GM19238 (cell line): Measurements from ENCODE around the gene APOL2.
"Not testable (repeated sequence)": the region's sequence is repeated elsewhere in the genome, so short reads cannot be mapped to it uniquely, and the experiment has no call there.

Source experiments
- DNase-seq: peaks from one replicate; pipeline ENCODE4 v3.0.0; 2011; ENCODE audit warnings: low spot score; ENCODE audit not compliant: insufficient read length

APOL2 gene

DNA sequence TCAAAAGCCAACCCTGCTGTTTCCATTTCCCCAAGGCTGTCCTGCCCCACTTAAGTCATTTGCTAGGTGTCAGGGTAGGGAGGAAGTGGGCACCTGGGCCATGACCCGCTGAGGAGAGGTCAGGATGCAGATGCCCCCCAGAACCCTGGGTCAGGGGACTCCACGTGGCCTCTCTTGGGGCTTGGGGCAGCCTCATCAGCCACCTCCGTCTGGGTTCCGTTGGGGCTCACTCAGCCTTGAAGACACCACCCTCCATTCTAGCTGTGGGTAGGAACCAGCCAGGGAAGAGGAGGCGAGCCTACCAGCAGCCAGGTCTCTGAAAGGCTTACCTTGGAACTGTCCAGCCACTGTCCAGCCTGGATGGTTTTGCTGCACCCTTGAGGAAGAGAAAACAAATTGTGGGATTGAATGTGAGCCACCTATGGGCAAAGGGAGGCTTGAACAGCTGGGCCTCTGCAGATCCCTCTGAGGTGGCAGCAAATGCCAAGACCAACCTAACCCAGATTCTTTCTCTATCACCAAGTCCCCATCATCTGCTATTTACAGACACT, 40.3 kb downstream of the APOL2 start:
- DNase-seq = no peak

DNA sequence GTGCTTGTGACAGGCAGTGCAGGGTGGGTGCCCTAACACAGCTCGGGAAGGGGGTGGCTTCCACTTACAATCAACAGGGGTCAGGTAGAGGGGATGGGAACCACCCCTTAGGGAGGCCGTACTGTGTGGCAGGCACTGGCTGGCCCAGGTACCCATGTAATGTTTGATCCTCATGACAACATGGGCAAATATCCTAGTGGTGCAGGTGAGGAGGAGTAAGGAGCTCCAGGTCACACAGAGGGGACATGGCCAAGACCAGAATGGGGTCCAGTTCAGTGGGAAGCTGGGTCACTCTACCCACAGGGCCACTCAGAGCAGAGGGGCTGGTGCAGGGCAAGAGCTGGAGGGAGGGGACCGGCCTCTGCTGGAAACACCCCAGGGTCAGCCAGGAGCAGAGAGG, 40.8 kb downstream of the APOL2 start:
- DNase-seq = no peak

DNA sequence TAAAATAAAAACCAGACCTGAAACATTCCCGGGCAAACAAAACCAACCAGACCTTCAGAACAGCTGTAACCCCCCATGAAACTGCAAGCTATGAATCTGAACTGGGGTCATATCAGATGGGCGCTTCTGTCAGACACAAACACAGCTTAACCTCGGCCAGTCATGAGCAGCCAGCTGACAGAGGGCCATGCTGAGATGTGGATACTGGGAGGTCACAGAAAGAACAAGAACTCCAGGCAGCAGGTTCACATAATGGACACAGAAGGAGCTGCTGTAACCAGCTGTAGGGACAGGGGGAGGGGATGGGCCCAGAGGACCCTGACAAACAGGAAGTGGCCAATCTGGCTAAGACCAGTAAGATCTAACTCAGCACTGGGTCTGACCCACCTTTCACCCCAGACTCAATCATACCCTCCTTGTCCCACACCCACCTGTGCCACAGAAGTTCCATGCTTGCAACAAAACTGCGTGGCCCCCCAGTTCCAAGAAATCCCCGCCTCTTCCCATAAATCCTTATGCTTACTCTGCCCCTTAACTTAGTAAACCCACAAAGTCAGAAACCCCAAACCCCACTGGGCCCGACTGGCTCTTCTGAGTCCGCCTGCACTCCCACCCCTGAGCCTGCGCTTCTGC, 41.7 kb downstream of the APOL2 start:
- peak; percentile 22 for DNase-seq

DNA sequence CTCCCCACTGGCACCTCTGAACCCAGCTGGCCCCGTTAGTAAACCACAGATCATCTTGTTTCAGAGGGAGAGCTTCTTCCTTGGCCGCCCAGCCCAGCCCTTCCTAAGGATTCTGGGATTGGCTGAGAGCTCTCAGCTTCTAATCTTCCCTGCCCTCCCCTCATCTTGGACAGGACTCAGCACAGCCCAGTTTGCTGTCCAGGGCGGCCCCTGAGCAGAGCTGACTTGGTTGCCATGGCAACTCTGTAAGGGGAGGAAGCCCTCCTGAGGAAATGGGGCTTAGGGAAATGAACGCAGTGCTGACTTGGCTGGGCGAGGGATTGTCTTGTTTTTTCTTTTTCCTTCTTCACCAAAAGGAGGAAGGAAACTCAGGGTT, 42.3 kb downstream of the APOL2 start:
- no peak for DNase-seq

DNA sequence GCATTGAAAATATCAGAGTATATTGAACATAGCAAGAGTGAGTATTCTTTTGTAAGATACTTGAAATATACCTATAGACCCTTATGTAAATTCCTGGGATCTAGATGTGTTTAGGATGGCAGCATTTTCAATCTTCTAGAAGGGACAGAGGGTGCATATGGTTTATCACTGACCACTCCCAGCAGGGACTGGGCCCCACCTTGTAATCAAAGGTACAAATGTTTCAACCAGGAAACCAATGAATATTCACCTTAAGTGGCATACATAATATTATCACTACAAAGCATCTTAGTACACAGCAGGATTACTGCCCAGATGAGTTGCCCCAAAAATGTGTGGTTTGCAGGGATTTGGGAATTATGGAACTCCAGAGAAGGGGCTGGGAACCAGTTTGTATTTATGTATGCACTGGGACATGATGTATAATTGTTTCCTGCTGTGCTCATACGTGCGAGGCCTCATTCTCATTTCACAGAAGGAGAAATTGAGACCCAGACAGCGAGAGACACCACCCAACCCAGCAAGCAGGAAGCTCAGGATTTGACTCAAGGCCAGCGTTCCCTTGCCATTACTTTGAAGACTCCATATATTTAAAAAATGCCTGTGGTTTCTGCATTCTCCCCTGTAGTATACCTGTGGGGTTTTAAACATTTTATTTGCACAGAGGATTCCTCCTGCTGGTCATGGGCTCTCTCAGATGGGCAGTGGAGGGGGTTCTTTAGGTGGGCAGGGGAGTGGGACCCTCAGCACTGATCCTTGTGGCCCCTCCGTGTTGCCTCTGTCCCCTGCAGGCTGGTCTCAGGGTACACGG, 42.9 kb downstream of the APOL2 start:
- DNase-seq = no peak

DNA sequence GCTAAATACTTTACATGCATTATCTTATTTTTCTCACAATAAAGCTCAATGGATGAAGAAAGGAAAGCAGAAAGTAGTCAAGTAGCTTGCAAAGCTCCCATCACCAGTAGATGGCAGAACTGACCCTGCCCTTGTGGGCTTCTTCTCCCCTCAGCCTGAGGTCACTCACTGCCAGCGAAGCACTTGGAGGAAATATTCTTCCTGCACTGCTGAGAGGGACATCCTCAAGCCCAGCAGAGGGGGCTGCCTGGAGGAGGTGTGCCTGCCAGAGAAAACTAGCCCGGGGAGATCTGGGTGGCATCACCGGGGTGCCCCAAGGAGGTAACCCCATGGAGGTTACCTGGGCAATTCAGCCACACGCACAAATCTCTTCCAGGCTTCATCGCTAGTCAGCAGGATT, 44.4 kb downstream of the APOL2 start:
- DNase-seq = peak; percentile 19

DNA sequence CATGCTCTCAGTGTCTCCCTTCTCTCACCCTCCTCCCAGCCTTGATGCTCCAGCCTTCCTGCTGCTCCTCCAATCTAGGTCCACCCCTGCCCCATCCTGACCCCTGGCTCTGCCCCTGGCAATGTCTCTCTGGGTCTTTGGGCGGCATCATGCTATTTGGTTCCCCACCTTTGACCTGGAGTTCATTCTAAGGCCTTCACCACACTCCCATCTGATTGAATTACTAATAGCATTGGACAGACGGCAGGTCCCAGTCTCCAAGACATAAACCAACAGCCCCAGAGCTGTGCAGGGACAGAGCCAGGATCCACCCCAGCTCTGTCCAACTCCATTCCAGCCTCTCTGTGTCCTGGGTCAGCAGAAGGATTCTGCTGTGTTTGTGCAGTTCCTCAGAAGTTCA, 44.9 kb downstream of the APOL2 start:
- no peak for DNase-seq

DNA sequence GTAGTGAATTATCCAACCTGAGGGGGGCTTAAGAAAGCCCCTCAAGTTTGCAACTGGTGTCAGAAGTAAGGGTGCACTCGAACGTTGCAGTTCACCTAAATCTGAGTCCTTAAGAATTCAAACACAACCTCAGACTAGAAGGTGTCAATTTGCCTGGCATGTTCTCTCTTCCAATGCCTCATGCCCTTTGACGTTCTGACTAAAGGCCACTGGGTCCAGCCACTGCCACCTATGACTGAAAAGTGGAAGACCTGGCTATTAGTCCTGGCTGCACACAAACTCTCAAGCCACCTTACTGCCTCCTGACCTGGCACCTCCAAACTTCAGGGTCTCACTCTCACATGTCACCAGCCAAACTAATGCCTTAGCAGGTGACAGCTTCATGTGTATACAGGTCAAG, 45.8 kb downstream of the APOL2 start:
- DNase-seq = no peak

DNA sequence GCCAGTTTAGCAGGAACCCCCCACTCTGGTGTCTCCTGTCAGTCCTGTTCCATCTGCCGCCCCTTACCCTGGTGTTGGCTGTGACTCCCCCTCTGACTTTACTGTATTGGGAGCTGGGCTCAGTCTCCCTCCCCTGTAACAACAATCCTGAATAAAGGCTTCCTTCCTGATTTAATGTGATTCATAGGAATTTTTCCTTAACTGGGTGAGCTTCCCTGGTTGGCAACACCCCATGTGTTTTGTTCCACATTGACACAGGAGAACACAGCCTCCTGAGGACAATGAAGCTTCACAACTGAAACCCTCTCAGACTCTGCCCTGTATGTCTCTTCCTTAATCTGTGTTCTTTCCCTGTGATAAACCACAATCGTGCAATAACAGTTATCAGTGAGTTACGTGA, 46.2 kb downstream of the APOL2 start:
- no peak for DNase-seq

DNA sequence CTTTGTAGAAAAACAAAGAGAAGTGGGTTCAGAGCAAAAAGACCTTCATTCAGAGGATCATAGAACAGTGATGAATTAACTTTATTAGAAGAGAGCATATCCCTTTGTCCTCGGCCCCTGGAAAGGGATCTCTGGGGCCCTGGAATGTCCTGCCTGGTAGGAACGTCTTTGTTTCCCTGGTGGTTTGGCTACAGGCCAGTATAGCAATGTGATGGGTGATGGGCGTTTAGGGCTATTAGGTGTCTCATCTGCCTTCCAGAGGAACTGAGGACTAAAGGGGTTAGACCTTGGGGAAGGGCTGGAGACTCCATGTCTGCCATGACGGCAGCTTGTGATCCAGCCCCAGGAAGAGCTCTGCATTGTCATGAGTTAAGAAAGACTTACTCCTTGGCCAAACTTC, 46.8 kb downstream of the APOL2 start:
- no peak for DNase-seq

DNA sequence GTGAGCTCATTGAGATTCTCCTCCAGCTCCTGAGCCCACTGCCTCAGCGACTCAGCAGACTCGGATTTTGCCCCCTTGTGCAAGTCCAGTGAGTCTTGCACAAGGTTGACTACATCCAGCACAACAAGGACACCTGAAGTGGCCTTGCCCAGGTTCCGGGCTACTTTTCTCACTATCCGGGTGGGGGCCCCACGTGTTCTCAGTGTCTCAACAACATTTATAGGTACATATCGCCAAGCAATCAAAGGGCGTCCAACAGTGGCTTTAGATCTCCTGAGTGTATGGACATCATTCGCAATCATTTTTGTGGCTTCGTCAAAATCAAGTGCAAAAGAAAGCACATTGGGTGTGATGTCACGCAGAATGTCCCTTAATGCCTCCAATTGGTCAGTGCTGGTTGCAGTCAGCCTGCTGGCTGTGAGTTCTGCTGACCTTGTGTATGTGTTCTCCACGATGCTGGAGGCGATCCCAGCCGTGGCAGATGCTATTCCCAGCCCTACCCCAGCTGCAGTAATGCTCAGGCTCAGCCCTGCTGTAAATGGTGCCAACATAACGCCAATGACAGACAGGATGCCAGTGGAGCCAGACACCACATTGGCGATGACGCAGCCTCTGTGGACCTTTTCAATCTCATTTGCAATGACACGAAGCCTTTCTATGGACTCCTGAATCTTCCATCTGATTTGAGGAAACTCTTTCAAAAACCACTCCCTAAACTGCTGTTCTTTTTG, 48.1 kb downstream of the APOL2 start:
- no peak for DNase-seq

DNA sequence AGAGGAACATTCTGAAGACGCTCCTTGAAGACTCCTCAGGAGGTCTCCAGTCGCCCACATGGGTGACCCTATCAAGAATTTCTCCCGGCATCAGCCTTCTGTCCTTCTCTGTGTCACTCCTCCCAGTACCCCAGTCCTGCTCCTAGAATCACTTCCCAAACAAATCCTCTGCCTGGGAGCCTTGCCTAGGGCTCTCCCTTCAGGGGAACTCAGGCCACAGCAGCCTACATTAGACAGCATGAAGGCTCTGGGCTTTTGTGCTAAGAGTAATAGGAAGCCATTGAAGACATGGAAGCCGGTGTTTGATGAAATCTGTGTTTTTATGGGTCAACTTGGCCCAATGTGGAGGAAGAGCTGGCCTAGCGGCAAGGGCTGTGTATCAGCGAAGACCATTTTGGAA, 51.5 kb downstream of the APOL2 start:
- not testable (repeated sequence) for DNase-seq

DNA sequence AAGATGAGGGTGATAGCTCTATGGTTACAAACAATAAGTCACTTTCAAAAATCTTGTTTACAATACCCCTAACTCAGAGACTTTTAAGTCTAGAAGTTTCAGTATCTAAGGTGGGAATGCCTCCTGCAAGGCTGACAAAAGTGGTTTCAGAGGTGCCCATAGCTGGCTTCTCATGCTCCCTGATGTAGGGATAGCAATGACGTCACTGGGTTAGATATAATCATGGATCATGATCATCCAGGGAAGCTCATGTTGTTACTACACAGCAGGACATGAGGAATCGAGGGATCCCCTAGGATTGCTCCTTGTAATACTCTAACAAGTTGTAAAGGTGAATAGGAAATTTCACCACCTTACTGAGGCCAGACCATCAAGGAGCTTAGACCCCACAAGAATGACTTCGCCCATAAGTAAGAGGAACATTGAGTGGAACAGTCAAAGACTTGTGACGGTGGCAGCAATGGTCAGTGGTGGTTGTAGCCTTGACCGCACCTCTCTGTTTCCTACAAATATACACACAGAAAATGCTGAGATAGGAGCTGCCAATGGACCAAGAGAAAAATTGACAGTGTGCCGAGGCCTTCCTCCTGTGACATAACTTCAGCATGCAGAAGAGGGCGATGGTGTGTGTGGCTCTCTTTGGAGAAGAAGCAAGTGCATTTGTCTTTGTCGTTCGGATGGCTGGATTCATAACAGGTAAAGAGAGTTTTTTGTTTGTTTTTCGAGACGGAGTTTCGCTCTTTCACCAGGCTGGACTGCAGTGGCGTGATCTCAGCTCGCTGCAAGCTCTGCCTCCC, 53.3 kb downstream of the APOL2 start:
- no peak for DNase-seq

DNA sequence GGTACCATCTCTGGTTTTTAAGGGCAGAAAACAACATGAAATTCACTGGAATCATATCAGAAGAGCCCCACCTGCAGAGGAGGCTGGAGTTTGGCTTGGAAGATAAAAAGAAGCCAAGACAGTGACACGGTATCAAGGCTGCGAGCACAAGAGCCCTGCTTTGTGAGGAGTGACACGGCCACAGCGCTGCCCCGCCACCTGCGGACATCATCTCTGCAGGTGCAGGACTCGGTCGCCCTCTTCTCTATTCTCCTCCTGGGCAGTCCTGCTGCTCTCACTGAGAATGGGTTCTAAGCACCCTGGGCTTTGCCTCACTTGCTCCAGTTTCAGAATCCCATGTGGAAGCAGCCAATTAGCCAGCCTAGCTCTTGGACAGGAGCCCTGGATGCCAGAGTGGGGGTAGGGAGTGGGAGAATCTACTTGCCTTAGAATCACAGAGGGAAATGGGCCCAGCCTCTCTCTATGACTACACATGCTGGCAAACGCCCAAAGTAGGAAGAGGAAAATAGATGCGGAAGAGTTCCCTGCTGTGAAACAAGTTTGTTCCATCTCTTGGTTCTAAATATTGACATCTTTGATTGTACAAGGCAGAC, 54.8 kb downstream of the APOL2 start:
- no peak for DNase-seq

DNA sequence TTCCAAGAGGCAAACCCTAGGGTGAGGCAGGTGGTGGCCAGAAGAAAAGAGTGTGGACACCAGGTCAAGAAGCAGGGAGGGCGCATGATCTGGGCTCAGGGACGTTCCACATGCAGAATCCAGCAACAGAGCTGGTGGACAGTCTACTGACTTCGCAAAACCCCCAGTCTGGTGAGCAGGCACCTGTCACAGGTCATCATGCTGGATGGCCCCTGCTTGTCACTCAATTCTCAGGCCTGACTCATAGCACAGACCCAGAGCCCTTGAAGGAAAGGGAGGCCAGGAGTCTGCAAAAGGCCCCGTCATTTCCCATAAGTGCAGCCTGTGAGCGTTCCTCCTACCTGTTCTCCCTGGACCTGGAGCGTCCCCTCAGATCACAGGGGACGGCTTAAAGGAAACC, 55.9 kb downstream of the APOL2 start:
- DNase-seq = no peak

DNA sequence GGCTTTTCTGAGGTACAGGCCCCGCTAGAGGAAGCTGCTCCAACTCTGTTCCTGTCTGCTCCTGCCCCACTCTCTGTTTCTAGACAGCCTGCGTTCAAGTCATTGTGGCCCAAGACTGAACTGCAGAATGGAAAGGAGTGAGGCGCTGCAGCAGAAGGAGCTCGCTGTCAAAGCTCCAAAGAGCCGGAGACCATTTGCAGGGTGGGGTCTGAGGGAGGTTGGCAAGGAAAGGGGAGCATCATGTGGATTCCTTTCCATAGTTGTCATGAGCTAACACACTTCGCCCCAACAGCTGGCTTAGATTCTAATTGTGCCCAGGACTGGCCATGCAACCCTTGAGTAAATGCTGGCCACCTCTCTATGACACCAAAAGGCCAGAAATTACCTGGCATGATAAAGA, 56.5 kb downstream of the APOL2 start:
- no peak for DNase-seq

DNA sequence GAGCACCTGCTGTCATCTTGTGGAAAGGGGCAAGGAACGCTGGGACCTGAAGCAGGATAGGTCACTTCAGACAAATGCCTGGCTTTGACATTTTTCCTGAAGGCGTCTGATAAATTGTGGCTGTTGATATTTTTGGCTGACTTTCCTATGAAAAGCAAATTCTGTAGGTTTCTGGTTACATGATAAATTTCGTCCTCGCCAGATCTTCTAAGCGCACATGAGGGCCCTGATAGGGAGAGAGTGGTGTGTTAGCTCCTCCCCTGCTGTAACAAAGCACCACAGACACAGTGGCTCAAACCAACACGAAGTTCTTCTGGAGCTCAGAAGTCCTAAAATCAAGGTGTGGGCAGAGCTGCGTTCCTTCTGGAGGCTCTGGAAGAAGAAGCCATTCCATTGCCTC, 57.3 kb downstream of the APOL2 start:
- DNase-seq = no peak

DNA sequence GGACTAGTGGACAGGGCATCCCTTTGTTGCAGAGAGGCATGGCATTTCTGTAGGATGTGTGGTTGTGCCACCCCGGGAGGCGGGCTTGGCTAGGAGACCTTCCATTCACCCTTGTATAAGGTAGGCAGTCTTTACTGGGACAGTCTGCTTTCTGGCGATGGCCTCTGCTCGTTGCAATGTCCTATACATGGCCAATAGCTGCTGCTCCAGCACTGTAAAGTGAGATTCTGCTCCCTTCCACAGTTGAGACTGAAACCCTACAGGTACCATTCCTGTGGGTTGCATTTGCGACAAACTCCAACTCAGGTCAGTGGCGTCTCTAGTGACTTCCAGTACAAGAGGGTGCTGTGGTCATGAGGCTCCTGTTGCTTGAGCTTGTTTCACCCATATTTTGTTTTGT, 58.4 kb downstream of the APOL2 start:
- DNase-seq = no peak

DNA sequence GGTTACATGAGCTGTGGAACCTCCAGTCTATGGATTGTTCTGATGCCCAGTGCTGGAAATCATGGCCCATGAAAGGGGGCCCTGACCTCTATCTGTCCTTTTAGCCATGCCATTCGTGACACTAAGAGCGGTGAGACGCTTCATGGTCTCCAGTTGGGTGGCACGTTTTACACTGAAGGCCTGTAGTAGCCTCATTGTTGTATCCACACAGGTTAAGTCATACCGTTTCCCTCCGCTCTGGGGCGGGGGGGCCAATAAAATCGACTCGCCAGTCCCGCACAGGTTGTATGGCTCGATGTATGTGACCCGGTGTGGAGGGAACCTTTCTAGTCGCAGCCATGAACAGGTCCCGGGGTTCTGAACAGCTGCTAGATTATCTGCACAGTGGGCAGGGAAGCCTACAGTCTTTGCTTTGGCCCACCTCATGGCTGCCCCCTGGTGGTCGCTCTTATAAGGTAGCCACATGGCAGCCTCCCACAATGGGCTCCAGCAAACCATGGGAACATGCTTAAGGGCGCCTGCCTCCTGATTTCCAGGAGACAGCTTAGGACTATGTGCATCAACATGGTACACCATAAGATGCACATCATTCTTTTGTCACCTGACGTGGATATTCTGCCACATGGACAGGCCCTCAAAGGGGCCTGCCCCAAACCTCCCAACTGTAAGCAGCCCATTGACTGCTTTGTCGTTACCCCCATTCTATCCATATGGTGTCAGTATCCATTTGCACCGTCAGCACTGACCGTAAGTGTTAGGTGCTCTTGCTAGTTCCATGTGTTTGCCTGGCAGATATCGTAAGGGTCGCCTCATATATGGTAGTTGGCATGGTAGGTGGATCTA, 59.1 kb downstream of the APOL2 start:
- DNase-seq = peak; percentile 74

DNA sequence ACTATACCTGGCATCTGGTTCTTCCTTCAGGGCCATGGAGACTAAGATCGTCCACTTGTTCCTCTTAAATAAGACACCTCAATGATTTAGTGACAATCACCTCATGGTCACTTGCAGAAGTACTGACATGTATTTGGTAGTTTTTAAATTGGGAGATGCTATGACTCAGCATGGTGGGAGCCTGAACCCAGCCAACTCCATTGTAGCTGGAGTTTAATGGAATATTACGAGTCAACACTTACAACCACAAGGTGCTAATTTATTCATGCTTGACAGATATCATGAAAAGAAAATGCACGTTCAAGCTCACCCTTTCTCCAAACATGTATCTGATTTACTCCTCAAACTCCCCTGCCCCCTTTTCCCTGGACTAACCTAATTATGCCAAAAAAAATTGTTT, 62.2 kb downstream of the APOL2 start:
- DNase-seq = no peak
